Smooth muscle cell of the coronary artery (primary cell): ENCODE results near the gene SLC2A4. TPM values are rescaled to one million over a fixed set of nuclear protein-coding genes. Genes with fewer than 3 reads are reported as not detected.

Source experiments
- total RNA-seq: library from RNA; depleted of rRNA; stranded (reverse); fragments of >200 nt; gene quantifications from 2 replicates; pipeline ENCODE4 v1.2.3, GENCODE V29; 2014; ENCODE audit warnings: low replicate concordance

Gene SLC2A4
- 0.08 and 0.12 TPM in 2 replicates for total RNA-seq

DNA sequence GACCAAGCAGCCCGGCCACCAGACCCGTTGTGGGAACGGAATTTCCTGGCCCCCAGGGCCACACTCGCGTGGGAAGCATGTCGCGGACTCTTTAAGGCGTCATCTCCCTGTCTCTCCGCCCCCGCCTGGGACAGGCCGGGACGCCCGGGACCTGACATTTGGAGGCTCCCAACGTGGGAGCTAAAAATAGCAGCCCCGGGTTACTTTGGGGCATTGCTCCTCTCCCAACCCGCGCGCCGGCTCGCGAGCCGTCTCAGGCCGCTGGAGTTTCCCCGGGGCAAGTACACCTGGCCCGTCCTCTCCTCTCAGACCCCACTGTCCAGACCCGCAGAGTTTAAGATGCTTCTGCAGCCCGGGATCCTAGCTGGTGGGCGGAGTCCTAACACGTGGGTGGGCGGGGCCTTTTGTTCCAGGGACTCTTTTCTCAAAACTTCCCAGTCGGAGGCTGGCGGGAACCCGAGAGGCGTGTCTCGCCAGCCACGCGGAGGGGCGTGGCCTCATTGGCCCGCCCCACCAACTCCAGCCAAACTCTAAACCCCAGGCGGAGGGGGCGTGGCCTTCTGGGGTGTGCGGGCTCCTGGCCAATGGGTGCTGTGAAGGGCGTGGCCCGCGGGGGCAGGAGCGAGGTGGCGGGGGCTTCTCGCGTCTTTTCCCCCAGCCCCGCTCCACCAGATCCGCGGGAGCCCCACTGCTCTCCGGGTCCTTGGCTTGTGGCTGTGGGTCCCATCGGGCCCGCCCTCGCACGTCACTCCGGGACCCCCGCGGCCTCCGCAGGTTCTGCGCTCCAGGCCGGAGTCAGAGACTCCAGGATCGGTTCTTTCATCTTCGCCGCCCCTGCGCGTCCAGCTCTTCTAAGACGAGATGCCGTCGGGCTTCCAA is at the start of gene SLC2A4:
TSS of gene SLC2A4 (plus strand) at position 645 of the 879 bp plus-strand sequence. CDS start at position 862, 217 bp downstream.

DNA sequence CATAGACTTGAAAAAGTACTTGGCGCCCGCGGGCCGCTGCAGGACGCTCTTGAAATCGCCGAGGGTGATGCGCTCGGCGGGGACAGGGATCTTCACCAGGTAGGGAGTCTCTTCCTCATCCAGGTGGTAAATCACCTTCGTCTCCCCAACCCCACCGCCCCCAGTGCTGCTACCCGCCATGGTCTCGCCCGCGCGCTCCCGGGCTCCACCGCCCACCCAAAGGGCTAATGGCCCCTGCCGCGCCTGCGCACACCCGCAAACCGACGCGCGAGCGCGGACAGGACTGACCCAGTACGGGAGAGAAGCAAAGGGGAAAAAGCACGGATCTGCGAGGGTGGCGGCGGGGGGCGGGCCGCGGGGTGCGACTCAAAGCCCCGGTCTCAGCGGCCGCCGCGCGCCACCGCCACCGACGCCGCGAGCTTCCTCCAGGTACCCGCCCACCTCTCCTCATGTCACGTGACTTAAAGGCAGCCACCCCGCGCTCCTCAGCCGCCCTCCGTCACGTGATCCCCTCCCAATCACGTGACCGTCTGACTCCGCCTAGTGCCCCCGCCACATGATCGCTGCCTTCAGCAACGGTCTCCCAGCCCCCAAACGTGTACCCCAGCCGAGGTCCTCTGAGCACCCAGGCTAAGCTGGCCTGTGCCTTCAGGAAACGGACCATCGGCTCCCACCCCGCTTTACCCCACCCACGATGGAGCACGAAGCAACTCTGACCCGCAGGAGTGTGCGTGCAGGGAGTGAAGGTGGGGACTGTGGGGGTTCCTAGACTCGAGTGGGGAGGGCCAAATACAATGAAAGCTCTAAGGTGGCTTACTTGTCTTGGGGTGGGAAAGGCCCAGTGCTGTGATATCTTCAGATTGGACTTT is 47.2 kb upstream of the SLC2A4 start, which contains the start of gene DVL2:
TSS of gene DVL2 (minus strand) at position 435 of the 869 bp plus-strand sequence. CDS start at position 180, 255 bp downstream.

DNA sequence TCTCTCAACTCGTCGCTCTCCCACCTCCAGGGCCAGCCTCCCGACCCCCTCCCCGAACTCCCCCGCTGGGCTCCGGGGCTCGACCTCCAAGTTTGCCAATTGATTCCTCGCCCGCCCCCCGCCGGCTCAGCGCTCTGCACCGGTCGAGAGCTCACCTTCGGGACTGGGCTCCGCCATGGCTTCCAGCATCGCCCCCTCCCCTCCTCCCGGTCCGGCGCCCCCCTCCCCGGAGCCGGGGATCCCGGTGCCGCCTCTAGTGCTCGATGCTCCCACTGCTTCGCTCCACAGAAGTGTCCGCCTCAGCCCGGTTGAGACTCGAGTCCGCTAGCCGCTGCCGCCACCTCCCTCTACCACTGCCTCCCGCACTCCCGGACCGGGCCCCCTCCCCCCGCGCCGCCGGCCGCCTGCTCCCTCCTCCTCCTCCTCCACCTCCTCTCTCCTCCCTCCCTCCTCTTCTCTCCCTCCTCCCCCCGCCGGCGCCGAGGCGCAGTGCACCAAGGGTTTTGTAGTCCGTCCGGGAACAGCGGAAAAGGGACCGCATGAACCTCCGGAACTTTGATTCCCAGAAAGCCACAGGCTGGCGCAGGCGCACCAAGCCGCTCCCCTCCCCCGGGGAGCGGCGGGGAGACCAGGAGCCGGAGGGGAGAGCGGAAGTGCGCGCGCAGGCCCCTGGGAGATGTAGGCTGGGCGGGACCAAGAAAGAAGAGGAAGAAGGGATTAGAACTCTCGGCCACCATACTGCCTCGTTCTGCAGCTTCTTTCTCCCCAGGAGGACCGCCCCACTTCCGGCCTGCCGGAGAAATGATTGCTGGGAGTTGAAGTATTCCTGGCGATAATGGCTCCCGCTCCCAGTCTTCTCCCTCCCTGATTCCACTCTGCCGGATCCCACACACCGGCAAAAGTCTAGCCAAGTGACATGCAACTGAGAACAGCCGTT is 42.2 kb upstream of the SLC2A4 start, which contains the start of gene PHF23:
TSS of gene PHF23 (minus strand) at position 367 of the 937 bp plus-strand sequence. CDS start at position 189, 178 bp downstream.

DNA sequence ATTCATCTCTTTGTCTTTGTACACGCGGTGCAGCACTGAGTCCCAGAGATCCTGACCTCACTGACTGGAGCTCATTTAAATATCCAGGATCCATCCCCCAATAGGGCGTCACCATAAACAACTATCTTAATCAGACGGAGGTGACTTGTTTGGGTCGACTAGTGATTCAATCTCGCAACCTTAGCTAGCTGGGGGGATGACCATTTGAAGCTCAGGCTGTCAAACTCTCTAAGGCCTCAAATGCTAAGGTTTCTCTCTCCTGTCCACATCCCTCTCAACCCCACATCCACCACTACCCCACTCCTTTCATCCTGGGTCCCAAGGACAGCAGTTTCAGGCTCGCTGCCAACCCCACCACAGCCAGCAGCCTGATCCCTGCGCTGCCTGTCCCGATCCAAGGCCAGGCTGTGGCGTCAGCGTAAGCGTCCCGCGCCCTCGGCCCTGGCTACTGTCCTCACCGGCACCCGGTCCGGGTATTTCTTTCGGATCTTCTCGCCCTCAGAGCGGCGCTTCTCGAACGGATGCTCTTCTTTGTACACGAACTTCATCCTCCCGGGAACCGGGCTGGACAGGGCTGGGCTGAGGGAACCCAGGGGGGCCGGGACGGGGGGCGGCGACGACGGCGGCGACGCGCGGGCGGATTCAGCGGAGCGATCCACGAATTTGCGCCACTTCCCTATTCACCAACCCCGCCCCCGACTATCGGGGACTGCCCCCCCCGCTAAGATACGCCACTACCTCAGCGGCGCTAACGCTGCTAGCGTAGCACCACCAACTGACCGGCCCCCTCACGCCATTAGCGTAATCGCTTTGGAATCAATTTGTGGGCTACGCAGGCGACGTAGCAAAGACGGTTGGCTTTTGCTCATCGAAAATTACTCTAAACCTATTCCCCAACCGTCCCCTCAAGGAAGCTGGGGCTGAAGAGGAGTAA is 39.5 kb upstream of the SLC2A4 start, which contains the start of gene GABARAP:
TSS of gene GABARAP (minus strand) at position 667 of the 934 bp plus-strand sequence. CDS start at position 548, 119 bp downstream.

DNA sequence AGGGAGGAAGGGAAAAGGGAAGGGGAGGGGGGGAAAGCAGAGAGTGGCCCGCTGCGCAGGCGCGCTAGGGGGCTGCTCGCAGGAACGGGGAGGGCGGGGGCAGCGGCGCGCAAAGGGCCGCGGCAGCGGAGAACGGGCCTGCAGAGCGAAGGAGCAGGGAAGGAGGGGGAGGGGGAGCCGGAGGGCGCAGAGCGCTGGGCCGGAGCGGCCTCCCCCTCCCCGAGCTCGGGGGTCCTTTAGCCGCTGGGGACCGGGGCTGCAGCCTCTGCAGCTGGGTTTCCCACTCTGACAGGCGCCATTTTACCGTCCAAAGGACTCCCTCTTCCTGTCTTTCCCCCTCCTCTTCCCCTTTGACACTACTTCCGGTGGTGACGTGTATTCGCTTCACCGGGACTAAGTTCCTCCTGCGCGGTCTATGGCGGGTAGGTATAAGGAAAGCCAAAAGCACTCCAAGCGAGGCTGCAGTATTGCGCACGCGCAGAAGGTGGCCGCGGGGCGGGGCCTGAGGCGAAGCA is 29.8 kb upstream of the SLC2A4 start, which contains the start of gene CTDNEP1:
TSS of gene CTDNEP1 (minus strand) at position 74 of the 515 bp plus-strand sequence. CDS start 438 bp downstream, outside the sequence.

DNA sequence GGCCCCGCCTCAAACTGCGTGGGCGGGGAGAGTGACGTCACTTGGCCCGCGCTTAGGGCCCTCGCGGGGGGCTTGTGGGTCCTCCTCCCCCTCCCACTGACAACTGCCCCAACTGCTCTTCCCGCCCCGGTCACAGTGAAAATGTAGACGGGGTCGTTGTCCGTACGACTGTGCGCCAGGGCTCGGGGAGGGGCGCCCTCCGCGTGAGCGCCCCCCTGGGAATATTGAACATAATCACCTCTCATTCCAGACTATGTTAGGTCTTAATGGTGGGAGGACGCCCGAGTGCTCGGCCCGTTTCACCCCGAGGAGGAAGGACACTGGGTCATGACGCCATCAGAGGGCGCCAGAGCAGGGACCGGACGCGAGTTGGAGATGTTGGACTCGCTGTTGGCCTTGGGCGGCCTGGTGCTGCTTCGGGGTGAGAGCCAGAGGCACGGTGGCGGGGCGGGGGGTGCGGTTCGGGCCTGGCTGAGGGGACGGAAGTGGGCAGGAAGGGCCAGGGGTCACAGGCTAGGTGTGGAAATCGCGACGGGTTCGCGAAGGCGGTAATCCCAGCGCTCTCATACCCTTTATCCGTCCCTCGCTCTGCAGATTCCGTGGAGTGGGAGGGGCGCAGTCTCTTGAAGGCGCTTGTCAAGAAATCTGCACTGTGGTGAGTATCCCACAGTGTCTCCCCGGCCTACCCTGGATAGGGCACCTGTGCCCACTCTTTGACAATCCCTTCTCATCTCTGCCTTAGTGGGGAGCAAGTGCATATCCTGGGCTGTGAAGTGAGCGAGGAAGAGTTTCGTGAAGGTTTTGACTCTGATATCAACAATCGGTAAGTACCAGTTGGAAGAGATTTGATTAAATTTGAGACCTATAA is 29.1 kb upstream of the SLC2A4 start, which contains the start of gene ELP5:
TSS of gene ELP5 (plus strand) at position 40 of the 868 bp plus-strand sequence. CDS start at position 376, 336 bp downstream.

DNA sequence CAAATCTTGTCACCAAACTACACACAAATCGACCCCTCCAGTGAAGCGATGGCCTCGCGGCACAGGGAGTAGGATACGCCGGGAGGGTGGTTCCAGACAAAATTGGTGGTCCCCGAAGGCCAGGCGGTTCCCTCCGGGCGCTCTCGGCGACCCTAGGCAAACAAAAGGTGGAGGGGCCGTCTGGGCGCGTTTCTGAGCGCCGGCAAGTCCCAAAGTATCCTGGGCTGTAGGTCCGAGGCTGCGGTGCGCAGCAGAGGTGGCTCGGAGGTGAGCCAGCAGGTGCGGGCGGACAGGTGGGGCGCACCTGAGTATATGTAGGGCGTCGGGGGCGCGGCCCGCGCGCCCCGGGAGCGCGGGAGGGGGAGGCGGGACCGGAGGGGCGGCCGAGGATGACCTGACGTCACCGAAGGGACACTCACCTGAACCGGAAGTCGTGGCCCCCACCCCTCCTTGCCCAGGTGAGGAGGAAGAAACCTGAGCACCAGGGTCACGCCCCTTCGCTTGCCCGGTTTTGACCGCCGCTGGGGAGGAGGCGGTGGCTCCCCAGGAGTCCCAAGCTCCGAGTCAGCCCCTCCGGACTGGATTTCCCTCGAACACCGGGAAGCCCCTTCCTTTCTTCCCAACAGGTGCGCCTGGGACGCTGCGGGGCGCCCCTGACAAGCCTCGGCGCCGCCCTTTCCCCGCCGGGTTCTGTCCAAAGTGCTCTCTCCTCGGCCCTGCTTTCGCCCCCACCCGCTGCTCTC is 19.2 kb upstream of the SLC2A4 start, which contains the start of gene CLDN7:
TSS of gene CLDN7 (minus strand) at position 287 of the 743 bp plus-strand sequence. CDS start 435 bp downstream, outside the sequence.

DNA sequence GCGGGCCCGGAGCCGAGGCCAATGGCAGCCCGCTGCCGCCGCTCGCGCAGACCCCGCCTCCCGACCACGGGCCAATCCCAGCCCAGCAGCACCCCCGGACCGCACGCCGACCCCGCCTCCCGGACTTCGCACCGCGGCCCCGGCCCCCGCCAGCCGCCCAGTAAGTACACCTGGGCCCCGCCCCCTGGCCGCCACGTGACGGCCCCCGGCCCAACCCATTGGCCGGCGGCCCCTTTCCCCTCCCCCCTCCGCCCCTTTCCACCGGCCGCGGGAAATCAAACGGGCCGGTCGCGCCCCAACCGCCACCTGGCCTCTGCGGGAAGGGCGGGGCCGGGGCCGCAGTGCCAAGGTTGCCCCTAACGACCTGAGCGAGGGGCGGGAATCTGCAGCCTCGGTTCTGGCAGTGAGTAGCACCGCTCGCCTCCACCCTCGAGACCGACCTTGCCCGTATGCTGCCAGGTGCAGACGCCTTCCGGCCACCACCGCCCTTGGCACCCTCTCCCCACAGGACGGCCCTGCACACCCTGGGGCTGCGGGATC is 13.2 kb downstream of the SLC2A4 start, which contains the start of gene YBX2:
TSS of gene YBX2 (minus strand) at position 26 of the 540 bp plus-strand sequence. CDS start 139 bp downstream, outside the sequence.

DNA sequence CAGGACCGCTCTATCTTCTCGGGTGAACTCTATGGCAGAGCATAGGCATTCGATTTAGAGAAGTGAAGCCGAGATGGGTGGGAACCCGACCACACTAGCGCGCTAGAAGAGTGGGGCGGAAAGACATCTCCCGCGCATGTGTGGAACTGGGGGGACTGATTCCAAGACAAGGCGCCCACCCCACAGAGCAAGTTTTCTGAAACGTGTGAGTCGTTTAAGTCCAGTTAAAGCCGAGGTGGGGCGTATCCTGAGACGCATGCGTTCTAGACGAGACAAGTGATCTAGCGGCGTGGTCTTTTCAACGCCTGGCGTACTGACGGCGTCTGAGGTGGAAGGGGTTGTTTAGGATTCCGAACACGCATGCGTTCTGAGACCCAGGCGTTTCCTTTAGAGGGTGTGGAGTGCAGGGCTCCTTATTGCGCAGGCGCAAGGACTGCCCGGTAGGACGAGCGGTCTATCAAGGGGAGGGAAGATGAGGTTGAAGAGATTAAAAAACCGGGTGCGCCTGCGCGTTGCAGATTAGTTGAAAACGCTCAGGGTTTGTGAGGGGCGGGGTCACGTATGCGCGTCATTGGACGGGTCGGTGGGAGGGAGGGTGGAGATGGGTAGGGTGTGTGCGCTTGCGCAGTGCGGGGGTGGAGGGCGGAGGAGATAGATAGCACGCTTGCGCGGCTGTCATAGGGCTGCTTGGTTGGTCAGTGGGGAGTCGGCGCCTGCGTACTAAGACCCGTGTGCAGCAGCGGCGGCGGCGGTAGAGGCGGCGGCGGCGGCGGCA is 25.6 kb downstream of the SLC2A4 start, which contains the start of gene EIF5A:
TSS of gene EIF5A (plus strand) at position 718 of the 775 bp plus-strand sequence. CDS start 2,008 bp downstream, outside the sequence.

DNA sequence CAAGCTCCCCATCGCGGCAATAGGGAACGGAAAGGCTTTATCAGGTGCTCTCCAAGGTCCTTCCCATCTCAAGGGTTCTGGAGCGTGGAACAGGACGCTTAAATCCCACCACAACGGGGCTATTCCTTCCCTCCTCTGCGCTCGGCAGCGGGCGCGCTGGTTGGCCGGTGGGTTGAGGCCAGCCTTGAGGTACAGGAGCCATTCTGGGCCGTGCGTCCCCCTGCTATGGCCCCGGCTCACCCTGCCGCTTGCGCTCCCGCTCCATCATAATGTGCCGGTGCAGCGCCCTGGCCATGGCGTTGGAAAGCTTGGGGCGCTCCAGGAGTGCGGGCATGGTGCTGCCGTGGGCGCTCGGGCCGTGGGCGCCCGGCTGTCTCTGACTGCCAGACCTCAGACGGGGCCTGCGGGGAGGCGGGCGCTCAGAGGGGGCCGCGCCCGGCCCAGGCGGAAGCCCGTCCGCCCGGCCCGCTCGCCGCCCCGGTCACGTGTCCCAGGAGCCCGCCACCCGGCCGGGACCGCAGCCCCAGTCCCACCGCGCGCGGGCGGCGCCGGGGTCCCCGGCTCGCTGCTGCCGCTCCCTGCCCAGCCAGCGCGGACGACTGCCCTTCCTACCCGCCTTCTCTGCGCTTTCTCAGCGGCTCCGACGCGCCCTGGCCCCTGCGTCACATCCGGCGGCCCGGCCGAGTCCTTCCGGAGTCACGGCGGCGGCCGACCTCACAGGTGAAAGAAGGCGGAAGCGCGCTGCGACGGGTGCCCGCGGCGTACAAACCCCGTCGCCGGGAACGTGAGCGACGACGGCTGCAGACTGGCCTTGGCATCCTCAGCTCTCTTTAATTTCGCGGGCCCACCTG is 33.4 kb downstream of the SLC2A4 start, which contains the start of gene GPS2:
TSS of gene GPS2 (minus strand) at position 642 of the 851 bp plus-strand sequence. CDS start at position 334, 308 bp downstream.

DNA sequence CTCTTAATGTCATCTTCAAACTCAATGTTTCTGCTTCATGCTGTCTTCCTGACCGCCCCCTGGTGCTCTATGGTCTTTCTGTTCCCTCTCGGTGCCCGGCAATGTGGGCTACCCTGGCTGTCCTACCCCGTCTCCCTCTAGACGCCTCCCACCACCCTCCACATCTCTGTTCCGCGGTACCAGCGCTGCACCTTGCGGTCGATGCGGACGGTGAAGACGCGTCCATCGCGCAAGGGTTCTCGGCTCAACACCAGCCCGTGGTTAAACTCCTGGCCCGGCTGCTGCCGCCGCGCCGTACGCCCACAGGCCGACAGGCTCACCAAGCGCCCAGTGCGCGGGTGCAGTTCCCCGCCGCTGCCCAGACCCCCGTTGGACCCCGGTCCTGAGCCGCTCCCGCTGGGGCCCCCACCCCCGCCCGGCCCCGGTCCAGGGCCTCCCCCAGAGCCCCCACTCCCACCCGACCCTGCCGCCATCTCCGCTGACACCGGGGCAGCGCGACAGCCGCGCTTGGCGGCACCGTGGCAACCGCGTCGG is 47.4 kb downstream of the SLC2A4 start, which contains the start of gene NEURL4:
TSS of gene NEURL4 (minus strand) at position 496 of the 534 bp plus-strand sequence. CDS start at position 473, 23 bp downstream.

DNA sequence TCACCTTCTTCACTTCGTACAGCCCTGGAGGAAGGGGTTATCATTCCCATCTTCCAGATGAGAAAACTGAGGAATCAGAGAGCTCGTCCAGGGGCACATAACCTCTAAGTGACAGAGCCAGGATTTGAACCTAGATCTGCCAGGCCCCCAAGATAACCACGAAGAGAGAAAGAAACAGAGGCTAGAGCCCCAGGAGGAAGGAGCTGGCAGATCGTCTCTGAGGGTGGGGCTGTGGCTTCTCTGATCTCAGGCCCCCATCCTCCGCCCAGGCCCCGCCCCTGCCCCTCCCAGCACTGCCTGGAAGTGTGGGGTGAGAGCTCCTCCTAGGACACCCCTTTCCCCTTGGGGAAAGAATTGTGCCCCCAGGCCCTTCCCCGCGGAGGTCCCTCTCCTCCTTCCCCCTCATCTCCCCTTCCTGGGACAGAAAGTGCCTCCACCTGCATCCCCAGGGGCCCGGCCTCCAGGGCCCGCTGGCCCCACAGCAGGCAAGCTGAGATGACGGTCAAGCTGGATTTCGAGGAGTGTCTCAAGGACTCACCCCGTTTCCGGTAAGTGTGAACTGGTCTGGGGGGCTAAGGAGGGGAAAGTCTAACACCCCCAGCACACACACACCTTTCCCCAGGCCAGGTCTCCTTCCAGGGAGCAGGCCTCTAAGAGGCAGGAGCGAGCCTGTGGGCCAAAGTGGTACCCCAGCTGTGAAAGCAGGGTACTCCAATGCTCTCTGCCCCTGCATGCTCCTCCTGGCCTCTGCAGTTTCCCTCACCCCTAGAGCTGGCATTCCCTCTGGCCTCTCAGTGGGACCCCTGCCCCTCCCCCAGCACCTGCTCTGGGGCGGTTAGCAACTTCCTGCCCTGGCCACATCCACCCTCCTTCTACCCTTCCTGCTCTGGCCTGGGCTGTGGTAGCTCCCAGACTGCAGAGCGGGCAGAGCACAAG is 55.0 kb downstream of the SLC2A4 start, which contains the start of gene ACAP1:
TSS of gene ACAP1 (plus strand) at position 290 of the 936 bp plus-strand sequence. CDS start at position 496, 206 bp downstream.

